Measurements from ENCODE around the gene NSD2. TPM values are rescaled to one million over a fixed set of nuclear protein-coding genes. Genes with fewer than 3 reads are reported as not detected.

The NSD2 gene
- total RNA-seq, 1 donor from 2014 or later: 43.4 TPM

GRCh38 chr4:1825326-1825725 lies 45.9 kb upstream of the NSD2 start:
- TF ChIP-seq CTCF (IDR thresholded peaks at IDR 0.05; ENCODE audit: insufficient read depth, low read length, severe bottlenecking): no peak
- peaks cover 46% of the 10 kb centered on the region for H3K36me3 ChIP-seq (ENCODE audit: control insufficient read depth, insufficient read depth, low read length)
- DNase-seq (ENCODE audit: low read depth) (no peak), FAIRE-seq (no peak)
- no peaks in the 10 kb centered on the region for H3K27me3 ChIP-seq (ENCODE audit: control insufficient read depth, insufficient read depth, low read length)
- H3K4me3 ChIP-seq (ENCODE audit: low read depth, low read length): no peak overlapping the region

- FAIRE-seq: no peak
- TF ChIP-seq CTCF (IDR thresholded peaks at IDR 0.05; ENCODE audit: insufficient read depth, low read length, severe bottlenecking): no peak
- DNase-seq (ENCODE audit: low read depth): no peak
- Histone ChIP-seq H3K4me3 (ENCODE audit: low read depth, low read length) (no peak overlapping the region), H3K36me3 (ENCODE audit: control insufficient read depth, insufficient read depth, low read length) (peaks cover 49% of the 10 kb centered on the region), H3K27me3 (ENCODE audit: control insufficient read depth, insufficient read depth, low read length) (no peaks in the 10 kb centered on the region)
Measured at GRCh38 chr4:1826531-1827350, 44.5 kb upstream of the NSD2 start.

- Histone ChIP-seq H3K36me3 (ENCODE audit: control insufficient read depth, insufficient read depth, low read length) (peaks cover 41% of the 10 kb centered on the region), H3K27me3 (ENCODE audit: control insufficient read depth, insufficient read depth, low read length) (no peaks in the 10 kb centered on the region), H3K4me3 (ENCODE audit: low read depth, low read length) (no peak overlapping the region)
- no peak for TF ChIP-seq CTCF (IDR thresholded peaks at IDR 0.05; ENCODE audit: insufficient read depth, low read length, severe bottlenecking)
- FAIRE-seq (no peak), DNase-seq (ENCODE audit: low read depth) (no peak)
Measured at GRCh38 chr4:1830234-1830633, 41.0 kb upstream of the NSD2 start.

- H3K27me3 ChIP-seq (ENCODE audit: control insufficient read depth, insufficient read depth, low read length): no peaks in the 10 kb centered on the region
- DNase-seq (ENCODE audit: low read depth) (no peak), FAIRE-seq (no peak)
- H3K4me3 ChIP-seq (ENCODE audit: low read depth, low read length): no peak overlapping the region
- no peak for TF ChIP-seq CTCF (IDR thresholded peaks at IDR 0.05; ENCODE audit: insufficient read depth, low read length, severe bottlenecking)
- H3K36me3 ChIP-seq (ENCODE audit: control insufficient read depth, insufficient read depth, low read length): peaks cover 39% of the 10 kb centered on the region
Measured at GRCh38 chr4:1830642-1831228, 40.5 kb upstream of the NSD2 start.

- no peak for TF ChIP-seq CTCF (IDR thresholded peaks at IDR 0.05; ENCODE audit: insufficient read depth, low read length, severe bottlenecking)
- no peaks in the 10 kb centered on the region for H3K27me3 ChIP-seq (ENCODE audit: control insufficient read depth, insufficient read depth, low read length)
- H3K4me3 ChIP-seq (ENCODE audit: low read depth, low read length): no peak overlapping the region
- FAIRE-seq (no peak), DNase-seq (ENCODE audit: low read depth) (no peak)
- H3K36me3 ChIP-seq (ENCODE audit: control insufficient read depth, insufficient read depth, low read length): peaks cover 40% of the 10 kb centered on the region
Measured at GRCh38 chr4:1831331-1831730, 39.9 kb upstream of the NSD2 start.

Data from bronchial epithelial cell (primary cell).